Fibroblast of lung (primary cell): ENCODE data around the gene SEMA3D. TPM values are rescaled to one million over a fixed set of nuclear protein-coding genes. Genes with fewer than 3 reads are reported as not detected.

Experiments used
- DNase-seq, 2 donors: peaks; one replicate each; pipeline versions ENCODE4 v3.0.0 to v3.0.0-alpha.2; 2010; ENCODE audit warnings: low read depth in 2 of 2
- H2AFZ ChIP-seq: 2 replicates; pipeline ENCODE4 v1.5.1; 2012; ENCODE audit warnings: low read length, control low read depth, inconsistent platforms
- H3K27ac ChIP-seq: 2 replicates; pipeline ENCODE4 v1.5.1; 2011; ENCODE audit warnings: low read length, control low read depth; ENCODE audit not compliant: insufficient read depth
- H3K27me3 ChIP-seq: 2 replicates; pipeline ENCODE4 v1.5.1; 2011; ENCODE audit warnings: mild to moderate bottlenecking, low read length; ENCODE audit not compliant: control insufficient read depth, insufficient read depth
- H3K36me3 ChIP-seq: 2 replicates; pipeline ENCODE4 v1.5.1; 2011; ENCODE audit warnings: low read length; ENCODE audit not compliant: control insufficient read depth, insufficient read depth
- H3K4me1 ChIP-seq: 2 replicates; pipeline ENCODE4 v1.5.1; 2011; ENCODE audit warnings: low read length; ENCODE audit not compliant: control insufficient read depth, insufficient read depth; ENCODE audit errors: extremely low read depth
- H3K4me2 ChIP-seq: 2 replicates; pipeline ENCODE4 v1.5.1; 2011; ENCODE audit warnings: low read length, control low read depth; ENCODE audit not compliant: insufficient read depth; ENCODE audit errors: extremely low read depth
- H3K4me3 ChIP-seq, 4 experiments: fragments of 200-600 bp in 1 of 4; sonication (generic) in 1 of 4; replicated peaks in 1 of 4; 2 replicates each; pipeline ENCODE4 v1.5.1; 2011 to 2016; ENCODE audit warnings: low read length in 4 of 4, low read depth in 3 of 4, mild to moderate bottlenecking in 3 of 4, control low read depth in 2 of 4, inconsistent platforms in 1 of 4, mixed read lengths in 1 of 4; ENCODE audit not compliant: insufficient read depth in 1 of 4; ENCODE audit errors: control extremely low read depth in 1 of 4
- H3K79me2 ChIP-seq: 2 replicates; pipeline ENCODE4 v1.5.1; 2012; ENCODE audit warnings: mild to moderate bottlenecking, low read length, inconsistent platforms; ENCODE audit not compliant: control insufficient read depth, insufficient read depth
- H3K9ac ChIP-seq: 2 replicates; pipeline ENCODE4 v1.5.1; 2011; ENCODE audit warnings: mild to moderate bottlenecking, low read length, control low read depth; ENCODE audit not compliant: insufficient read depth
- H3K9me3 ChIP-seq: 2 replicates; pipeline ENCODE4 v1.5.1; 2012; ENCODE audit warnings: low read depth, low read length; ENCODE audit not compliant: control insufficient read depth, insufficient read depth
- H4K20me1 ChIP-seq: 2 replicates; pipeline ENCODE4 v1.5.1; 2011; ENCODE audit warnings: low read length; ENCODE audit not compliant: control insufficient read depth, insufficient read depth; ENCODE audit errors: extremely low read depth
- CTCF ChIP-seq, 2 donors: IDR thresholded peaks in 1 of 2; conservative IDR thresholded peaks in 1 of 2; 1 replicate in 1 of 2; 2 replicates in 1 of 2; pipeline ENCODE4 v1.5.1; 2011 to 2012; ENCODE audit warnings: low read length in 2 of 2, control low read depth in 1 of 2, inconsistent platforms in 1 of 2, low read depth in 1 of 2, mild to moderate bottlenecking in 1 of 2
- EZH2 ChIP-seq: IDR thresholded peaks from 2 replicates; pipeline ENCODE4 v1.5.1; 2012; ENCODE audit warnings: low read length, control low read depth, mild to moderate bottlenecking; ENCODE audit errors: missing control alignments
- polyA plus RNA-seq, 2 donors: library from polyadenylated mRNA; depleted of rRNA in 1 of 2; stranded (reverse) in 1 of 2; unstranded in 1 of 2; fragments of >200 nt; gene quantifications; 2 replicates each; pipeline ENCODE4 v1.2.1, GENCODE V29; 2011 to 2012; ENCODE audit warnings: missing spikeins in 1 of 2
- total RNA-seq: library from RNA; depleted of rRNA; stranded (reverse); fragments of >200 nt; gene quantifications from 2 replicates; pipeline ENCODE4 v1.2.1, GENCODE V29; 2014

The SEMA3D gene
- total and polyA plus RNA-seq, 2 donors (not counting 1 experiment from before 2014, with no cell fraction given) = 4.1 to 4.6 TPM

DNA sequence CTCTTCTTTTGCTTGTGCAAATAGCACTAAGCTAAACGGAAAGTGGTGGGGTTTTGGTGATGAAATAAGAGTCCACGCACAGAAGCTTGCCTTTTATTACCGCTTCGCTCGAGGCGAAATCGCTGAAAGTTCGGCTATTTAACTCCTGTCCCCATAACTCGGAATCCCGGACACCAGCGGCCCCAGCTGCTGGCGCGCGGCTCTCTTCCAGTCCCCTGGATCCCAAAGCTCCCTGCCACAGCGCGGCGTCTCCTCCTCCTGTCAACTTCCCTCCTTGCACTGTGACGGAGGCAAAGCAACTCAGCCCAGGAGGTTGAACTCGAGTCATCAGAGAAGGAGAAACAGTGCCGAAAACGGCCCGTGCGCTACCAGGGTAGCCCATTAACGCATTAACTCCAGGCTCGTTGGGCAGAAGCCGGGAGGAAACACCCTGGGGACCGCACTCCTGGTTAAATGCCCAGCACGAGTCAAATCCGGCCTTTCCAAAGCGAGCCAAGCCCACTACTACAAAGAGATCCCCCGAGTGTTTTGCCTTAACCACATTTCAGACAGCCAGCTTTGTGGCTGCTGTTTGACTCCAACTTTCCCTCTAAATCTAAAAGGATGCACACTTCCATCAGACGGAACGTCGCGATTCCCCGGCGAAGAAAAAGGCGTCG, 1.3 kb downstream of the SEMA3D start:
- no peaks in the 10 kb centered on the region for H3K27me3 ChIP-seq
- peak overlapping the region; percentile 64 to 85 (median 78) for H3K4me3 ChIP-seq
- peak overlapping the region; percentile 13 for H3K27ac ChIP-seq
- peaks cover 2% of the 10 kb centered on the region for H3K4me1 ChIP-seq
- DNase-seq = peak; percentile 71 to 75
- TF ChIP-seq EZH2 (no peak), CTCF (conservative IDR thresholded peaks at IDR 0.05 in 1 of 2, IDR thresholded peaks at IDR 0.05 in 1 of 2; ENCODE audit: low read depth in 1 of 2, low read length in 2 of 2) (peak; percentile 6 to 41)
- no peak overlapping the region for H3K9ac ChIP-seq
- peak overlapping the region; percentile 92 for H3K4me2 ChIP-seq
- no peaks in the 10 kb centered on the region for H3K9me3 ChIP-seq
- H2AFZ ChIP-seq = peak overlapping the region; percentile 91
- H3K79me2 ChIP-seq = no peaks in the 10 kb centered on the region
- H4K20me1 ChIP-seq = no peaks in the 10 kb centered on the region
- no peaks in the 10 kb centered on the region for H3K36me3 ChIP-seq

DNA sequence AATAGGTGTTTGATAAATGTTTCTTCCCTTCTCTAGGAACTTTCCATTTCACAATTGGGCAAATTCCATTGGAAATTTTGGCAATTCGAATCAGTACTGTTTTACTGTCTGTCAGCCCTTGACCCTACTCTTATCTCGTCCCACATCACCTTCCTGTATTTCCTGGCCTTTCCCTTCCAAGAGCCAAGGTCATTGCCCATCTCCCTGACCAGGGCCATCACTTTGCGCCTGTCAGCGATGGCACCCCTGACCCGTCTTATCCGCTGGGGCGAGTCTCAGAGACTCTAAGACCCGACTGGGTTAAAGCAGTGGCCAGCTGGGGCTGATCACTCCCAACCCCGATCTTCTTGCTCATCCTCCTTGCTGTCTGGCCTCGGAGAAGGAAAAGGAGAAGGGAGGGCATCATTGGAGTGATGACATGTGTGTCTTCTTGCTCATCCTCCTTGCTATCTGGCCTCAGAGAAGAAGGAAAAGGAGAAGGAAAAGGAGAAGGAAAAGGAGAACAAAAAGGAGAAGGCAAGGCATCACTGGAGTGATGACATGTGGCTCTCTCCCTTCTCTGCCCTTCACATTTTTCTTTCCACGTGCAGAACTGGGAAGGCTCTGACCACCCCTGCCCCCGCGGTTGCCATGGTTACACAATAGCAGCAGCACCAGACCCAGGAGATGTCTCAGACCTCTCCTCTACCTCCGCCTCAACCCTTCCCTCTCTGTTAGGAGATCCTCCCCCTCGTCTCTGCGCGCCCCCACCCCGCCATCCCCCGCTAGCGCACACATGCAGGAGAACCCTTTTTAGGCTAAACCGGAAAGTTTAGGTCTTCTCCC, 2.0 kb downstream of the SEMA3D start:
- Histone ChIP-seq H3K4me2 (peak overlapping the region; percentile 92), H3K79me2 (no peaks in the 10 kb centered on the region), H4K20me1 (no peaks in the 10 kb centered on the region), H2AFZ (peak overlapping the region; percentile 91), H3K27ac (no peak overlapping the region), H3K36me3 (no peaks in the 10 kb centered on the region), H3K27me3 (no peaks in the 10 kb centered on the region), H3K4me1 (peaks cover 2% of the 10 kb centered on the region), H3K9me3 (no peaks in the 10 kb centered on the region), H3K4me3 (peak overlapping the region; percentile 64 to 85 (median 78)), H3K9ac (no peak overlapping the region)
- DNase-seq = peak; percentile 47
- TF ChIP-seq CTCF (conservative IDR thresholded peaks at IDR 0.05 in 1 of 2, IDR thresholded peaks at IDR 0.05 in 1 of 2; ENCODE audit: low read depth in 1 of 2, low read length in 2 of 2) = no peak
- TF ChIP-seq EZH2 = peak; percentile 44

- DNase-seq = no peak
- Histone ChIP-seq H3K27ac (no peak overlapping the region), H3K9ac (no peak overlapping the region), H3K79me2 (no peaks in the 10 kb centered on the region), H3K36me3 (no peaks in the 10 kb centered on the region), H4K20me1 (no peaks in the 10 kb centered on the region), H3K4me1 (peaks cover 2% of the 10 kb centered on the region), H3K4me2 (no peak overlapping the region), H3K27me3 (no peaks in the 10 kb centered on the region), H3K9me3 (no peaks in the 10 kb centered on the region), H3K4me3 (no peak overlapping the region), H2AFZ (no peak overlapping the region)
- no peak for TF ChIP-seq EZH2
- TF ChIP-seq CTCF (conservative IDR thresholded peaks at IDR 0.05 in 1 of 2, IDR thresholded peaks at IDR 0.05 in 1 of 2; ENCODE audit: low read depth in 1 of 2, low read length in 2 of 2) = no peak
These were observed 3.6 kb downstream of the SEMA3D start for GRCh38 chr7:85183296-85183695.
